H9 (cell line): ENCODE measurements around the gene AKT3. TPM values are rescaled to one million over a fixed set of nuclear protein-coding genes. Genes with fewer than 3 reads are reported as not detected.
A peak's percentile ranks its signal among the peaks of the same experiment; 100 is the strongest.

Experiments used
- DNase-seq: peaks from one replicate; pipeline ENCODE4 v3.0.0-alpha.2; 2017
- H2AFZ ChIP-seq: one replicate; pipeline ENCODE4 v1.6.1; 2013; ENCODE audit warnings: mild to moderate bottlenecking, low read length, control low read depth, moderate library complexity
- H2AK5ac ChIP-seq: 2 replicates; pipeline ENCODE4 v1.6.1; 2013; ENCODE audit warnings: low read length, control low read depth, mixed read lengths; ENCODE audit not compliant: insufficient read length
- H2BK120ac ChIP-seq: one replicate; pipeline ENCODE4 v1.6.1; 2013; ENCODE audit warnings: low read depth, mild to moderate bottlenecking, low read length, control low read depth, inconsistent platforms; ENCODE audit not compliant: poor library complexity, severe bottlenecking
- H2BK12ac ChIP-seq: 2 replicates; pipeline ENCODE4 v1.6.1; 2013; ENCODE audit warnings: low read length, control low read depth, mixed read lengths, low read depth; ENCODE audit not compliant: insufficient read length
- H2BK15ac ChIP-seq: 2 replicates; pipeline ENCODE4 v1.6.1; 2013; ENCODE audit warnings: low read depth, low read length, control low read depth
- H2BK20ac ChIP-seq: one replicate; pipeline ENCODE4 v1.6.1; 2013; ENCODE audit warnings: low read depth, mild to moderate bottlenecking, low read length, control low read depth, inconsistent platforms; ENCODE audit not compliant: poor library complexity, severe bottlenecking
- H2BK5ac ChIP-seq: 2 replicates; pipeline ENCODE4 v1.6.1; 2013; ENCODE audit warnings: low read length, control low read depth, mixed read lengths; ENCODE audit not compliant: insufficient read length
- H3K14ac ChIP-seq: 2 replicates; pipeline ENCODE4 v1.6.1; 2013; ENCODE audit warnings: low read length, control low read depth; ENCODE audit not compliant: insufficient read depth
- H3K18ac ChIP-seq: 2 replicates; pipeline ENCODE4 v1.6.1; 2013; ENCODE audit warnings: low read depth, mild to moderate bottlenecking, mixed read lengths, low read length, control low read depth; ENCODE audit not compliant: insufficient read length
- H3K23ac ChIP-seq: 2 replicates; pipeline ENCODE4 v1.6.1; 2013; ENCODE audit warnings: low read length, control low read depth, mixed read lengths, low read depth; ENCODE audit not compliant: insufficient read length
- H3K23me2 ChIP-seq: 2 replicates; pipeline ENCODE4 v1.6.1; 2013; ENCODE audit warnings: low read depth, mild to moderate bottlenecking, mixed read lengths, low read length, control low read depth; ENCODE audit not compliant: insufficient read length, poor library complexity, severe bottlenecking
- H3K27ac ChIP-seq: 2 replicates; pipeline ENCODE4 v1.5.1; 2013; ENCODE audit warnings: low read length, control low read depth, mixed read lengths, low read depth; ENCODE audit not compliant: insufficient read length
- H3K27me3 ChIP-seq: 2 replicates; pipeline ENCODE4 v1.6.1; 2013; ENCODE audit warnings: low read length, control low read depth, inconsistent platforms; ENCODE audit not compliant: insufficient read depth
- H3K4ac ChIP-seq: 2 replicates; pipeline ENCODE4 v1.6.1; 2013; ENCODE audit warnings: low read depth, mild to moderate bottlenecking, control low read depth, inconsistent platforms, low read length, moderate library complexity
- H3K4me1 ChIP-seq: 2 replicates; pipeline ENCODE4 v1.6.1; 2013; ENCODE audit warnings: low read length, control low read depth, inconsistent platforms; ENCODE audit not compliant: insufficient read depth
- H3K4me2 ChIP-seq: 2 replicates; pipeline ENCODE4 v1.6.1; 2013; ENCODE audit warnings: low read length, control low read depth, mixed read lengths; ENCODE audit not compliant: insufficient read length, insufficient read depth
- H3K56ac ChIP-seq: 2 replicates; pipeline ENCODE4 v1.6.1; 2013; ENCODE audit warnings: low read depth, mild to moderate bottlenecking, mixed read lengths, low read length, control low read depth; ENCODE audit not compliant: insufficient read length
- H3K79me1 ChIP-seq: 2 replicates; pipeline ENCODE4 v1.6.1; 2013; ENCODE audit warnings: low read depth, mild to moderate bottlenecking, moderate library complexity, low read length, control low read depth, inconsistent platforms; ENCODE audit not compliant: insufficient read depth, poor library complexity, severe bottlenecking
- H3K79me2 ChIP-seq: 2 replicates; pipeline ENCODE4 v1.6.1; 2013; ENCODE audit warnings: low read length, control low read depth, inconsistent platforms; ENCODE audit not compliant: insufficient read depth
- H3K9ac ChIP-seq: 2 replicates; pipeline ENCODE4 v1.6.1; 2013; ENCODE audit warnings: low read length, control low read depth, mixed read lengths; ENCODE audit not compliant: insufficient read length; ENCODE audit errors: extremely low read depth
- H3K9me3 ChIP-seq: one replicate; pipeline ENCODE4 v1.6.1; 2013; ENCODE audit warnings: low read depth, low read length, inconsistent platforms; ENCODE audit not compliant: control insufficient read depth
- H3T11ph ChIP-seq: one replicate; pipeline ENCODE4 v1.6.1; 2013; ENCODE audit warnings: mild to moderate bottlenecking, low read length, control low read depth, inconsistent platforms
- H4K20me1 ChIP-seq: one replicate; pipeline ENCODE4 v1.6.1; 2013; ENCODE audit not compliant: control insufficient read depth, insufficient read length, insufficient read depth
- H4K5ac ChIP-seq: 2 replicates; pipeline ENCODE4 v1.6.1; 2013; ENCODE audit warnings: low read depth, mild to moderate bottlenecking, mixed read lengths, low read length, control low read depth; ENCODE audit not compliant: insufficient read length
- H4K8ac ChIP-seq: replicated peaks from 2 replicates; pipeline ENCODE4 v1.6.1; 2013; ENCODE audit warnings: low read length, control low read depth, mixed read lengths, low read depth; ENCODE audit not compliant: insufficient read length
- H4K91ac ChIP-seq: 2 replicates; pipeline ENCODE4 v1.6.1; 2013; ENCODE audit warnings: low read depth, mild to moderate bottlenecking, moderate library complexity, mixed read lengths, low read length, control low read depth; ENCODE audit not compliant: insufficient read length
- H3K27ac Mint-ChIP-seq, 3 experiments: 2 replicates in 2 of 3; 3 replicates in 1 of 3; pipeline ENCODE4 v1.8.0; 2020 to 2021; ENCODE audit warnings: mixed read lengths in 3 of 3, mild to moderate bottlenecking in 1 of 3, moderate library complexity in 1 of 3
- H3K27me3 Mint-ChIP-seq: 2 replicates; pipeline ENCODE4 v1.8.0; 2021; ENCODE audit warnings: low read depth, mild to moderate bottlenecking, moderate library complexity, mixed read lengths
- H3K36me3 Mint-ChIP-seq, 3 experiments: 2 replicates in 2 of 3; 3 replicates in 1 of 3; pipeline ENCODE4 v1.8.0; 2020 to 2021; ENCODE audit warnings: low read depth in 3 of 3, mixed read lengths in 3 of 3; ENCODE audit not compliant: insufficient read depth in 1 of 3
- H3K4me1 Mint-ChIP-seq, 2 experiments: 2 replicates each; pipeline ENCODE4 v1.8.0; 2020; ENCODE audit warnings: mixed read lengths in 2 of 2
- H3K4me3 Mint-ChIP-seq, 2 experiments: 2 replicates in 1 of 2; 3 replicates in 1 of 2; pipeline ENCODE4 v1.8.0; 2020 to 2021; ENCODE audit warnings: mild to moderate bottlenecking in 2 of 2, mixed read lengths in 2 of 2, moderate library complexity in 1 of 2
- H3K9me3 Mint-ChIP-seq, 2 experiments: 2 replicates in 1 of 2; 3 replicates in 1 of 2; pipeline ENCODE4 v1.8.0; 2020; ENCODE audit warnings: mild to moderate bottlenecking in 2 of 2, mixed read lengths in 2 of 2, moderate library complexity in 1 of 2
- WGBS: extraction: QIAGEN DNeasy Blood & Tissue Kit; methylation state at CpG from one replicate; pipeline ENCODE4 v1.1.7; 2013; ENCODE audit warnings: missing lambda C conversion rate, low lambda C conversion rate, mixed read lengths; ENCODE audit not compliant: insufficient read length; ENCODE audit errors: extremely low coverage; 5-methylcytosine and 5-hydroxymethylcytosine counted together
- total RNA-seq: library from RNA; stranded (reverse); gene quantifications from 2 replicates; pipeline ENCODE4 v1.2.1, GENCODE V29; 2021
- TF ChIP-seq, protein P1 (sequence below): fragments of 200-600 bp; sonication (generic); conservative IDR thresholded peaks from 3 replicates; pipeline ENCODE4 v1.8.0; 2021; ENCODE audit warnings: antibody characterized with exemption, mild to moderate bottlenecking

AKT3 gene
- total RNA-seq, 1 experiment from 2014 or later: 27.8 TPM

DNA sequence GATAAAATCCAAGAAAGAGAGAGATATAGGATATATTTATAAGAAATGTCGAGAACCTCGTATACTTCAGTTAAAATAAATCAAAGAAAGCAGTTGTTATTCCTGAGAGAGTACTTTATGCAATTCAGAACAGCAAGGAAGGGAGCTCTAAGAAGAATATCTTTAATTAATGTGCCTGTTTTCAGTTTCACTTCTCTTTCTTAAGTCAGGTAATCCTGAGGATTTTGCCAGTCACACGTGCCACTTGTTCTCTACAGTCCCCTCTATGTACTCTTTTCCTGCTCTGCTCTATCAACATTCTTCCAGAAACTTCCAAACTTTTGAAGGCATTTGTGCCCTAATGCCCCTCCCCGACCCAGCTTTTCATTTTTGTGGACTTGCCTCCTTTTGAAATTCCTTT lies 211.9 kb downstream of the AKT3 start:
- no peaks in the 10 kb centered on the region for H3K79me2 ChIP-seq
- no peaks in the 10 kb centered on the region for H3K4me1 Mint-ChIP-seq
- TF ChIP-seq, protein P1, sequence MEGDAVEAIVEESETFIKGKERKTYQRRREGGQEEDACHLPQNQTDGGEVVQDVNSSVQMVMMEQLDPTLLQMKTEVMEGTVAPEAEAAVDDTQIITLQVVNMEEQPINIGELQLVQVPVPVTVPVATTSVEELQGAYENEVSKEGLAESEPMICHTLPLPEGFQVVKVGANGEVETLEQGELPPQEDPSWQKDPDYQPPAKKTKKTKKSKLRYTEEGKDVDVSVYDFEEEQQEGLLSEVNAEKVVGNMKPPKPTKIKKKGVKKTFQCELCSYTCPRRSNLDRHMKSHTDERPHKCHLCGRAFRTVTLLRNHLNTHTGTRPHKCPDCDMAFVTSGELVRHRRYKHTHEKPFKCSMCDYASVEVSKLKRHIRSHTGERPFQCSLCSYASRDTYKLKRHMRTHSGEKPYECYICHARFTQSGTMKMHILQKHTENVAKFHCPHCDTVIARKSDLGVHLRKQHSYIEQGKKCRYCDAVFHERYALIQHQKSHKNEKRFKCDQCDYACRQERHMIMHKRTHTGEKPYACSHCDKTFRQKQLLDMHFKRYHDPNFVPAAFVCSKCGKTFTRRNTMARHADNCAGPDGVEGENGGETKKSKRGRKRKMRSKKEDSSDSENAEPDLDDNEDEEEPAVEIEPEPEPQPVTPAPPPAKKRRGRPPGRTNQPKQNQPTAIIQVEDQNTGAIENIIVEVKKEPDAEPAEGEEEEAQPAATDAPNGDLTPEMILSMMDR: no peak
- H4K91ac ChIP-seq: no peak overlapping the region
- no peak overlapping the region for H3K56ac ChIP-seq
- H3K9me3 Mint-ChIP-seq: peaks cover 13 to 24% of the 10 kb centered on the region in 2 experiments
- no peak overlapping the region for H2BK120ac ChIP-seq
- H3K23ac ChIP-seq: no peak overlapping the region
- WGBS: no CpG with 5 or more reads among the region's 4 CpGs
- H3K27ac ChIP-seq: no peak overlapping the region
- H2BK20ac ChIP-seq: no peak overlapping the region
- H3K4me3 Mint-ChIP-seq: no peak overlapping the region
- no peaks in the 10 kb centered on the region for H3K27me3 Mint-ChIP-seq
- H4K20me1 ChIP-seq: no peaks in the 10 kb centered on the region
- H2BK5ac ChIP-seq: no peak overlapping the region
- H3T11ph ChIP-seq: no peak overlapping the region
- H3K27me3 ChIP-seq: no peaks in the 10 kb centered on the region
- H3K14ac ChIP-seq: no peak overlapping the region
- H3K9ac ChIP-seq: no peak overlapping the region
- no peaks in the 10 kb centered on the region for H3K4me1 ChIP-seq
- H4K8ac ChIP-seq: no peak overlapping the region
- no peak overlapping the region for H2AFZ ChIP-seq
- H3K36me3 Mint-ChIP-seq: peaks cover 20 to 34% (median 24%) of the 10 kb centered on the region in 3 experiments
- H3K4me2 ChIP-seq: no peak overlapping the region
- no peaks in the 10 kb centered on the region for H3K79me1 ChIP-seq
- no peak overlapping the region for H3K4ac ChIP-seq
- no peak overlapping the region for H2AK5ac ChIP-seq
- H4K5ac ChIP-seq: no peak overlapping the region
- peak overlapping the region in 1 of 3 experiments; percentile 65; a peak in 1 of 7 replicates for H3K27ac Mint-ChIP-seq
- H3K23me2 ChIP-seq: no peaks in the 10 kb centered on the region
- no peak overlapping the region for H2BK15ac ChIP-seq
- no peak for DNase-seq
- no peak overlapping the region for H2BK12ac ChIP-seq
- H3K18ac ChIP-seq: no peak overlapping the region
- no peaks in the 10 kb centered on the region for H3K9me3 ChIP-seq
